ENCODE results near the gene AKAP8.
"Not testable (repeated sequence)": the region's sequence is repeated elsewhere in the genome, so short reads cannot be mapped to it uniquely, and the experiment has no call there.

The AKAP8 gene

GRCh38 chr19:15373644-15374043 lies 5.9 kb downstream of the AKAP8 start:
- DNase-seq (ENCODE audit: low spot score), result no peak

- DNase-seq (ENCODE audit: low spot score), result no peak
Observed at GRCh38 chr19:15372891-15373301, 6.7 kb downstream of the AKAP8 start.

GRCh38 chr19:15372470-15372869 lies 7.1 kb downstream of the AKAP8 start:
- no peak for DNase-seq (ENCODE audit: low spot score)

DNA sequence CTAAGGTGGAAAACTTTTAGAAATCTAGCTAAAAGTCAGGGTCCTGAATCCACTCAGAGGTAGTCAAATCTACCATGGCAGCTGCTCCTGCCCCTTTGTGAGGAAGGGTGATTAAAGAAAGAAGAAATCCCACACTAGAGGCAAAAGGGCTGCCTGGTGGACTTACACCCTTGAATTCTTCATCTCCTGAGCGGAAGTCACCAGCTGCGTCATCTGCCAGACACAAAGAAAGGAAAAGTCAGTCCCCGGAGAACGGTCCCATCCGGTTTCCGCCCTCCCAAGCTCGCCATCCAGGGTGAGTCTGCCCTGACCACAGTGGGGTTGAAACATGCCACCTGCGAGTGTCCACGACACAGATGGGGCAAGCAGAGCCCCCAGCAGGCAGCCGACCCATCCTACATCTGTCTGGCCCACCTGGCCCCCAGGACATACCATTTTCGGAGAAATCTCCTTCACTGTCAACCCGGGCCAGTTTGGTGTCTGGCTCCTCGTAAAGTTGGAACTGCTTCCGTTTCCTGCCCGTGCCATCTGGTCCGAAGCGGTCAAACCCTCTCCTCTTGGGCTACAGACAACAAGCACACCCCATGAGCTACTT lies 7.7 kb downstream of the AKAP8 start:
- DNase-seq (ENCODE audit: low spot score), result no peak

- no peak for DNase-seq (ENCODE audit: low spot score)
Observed at GRCh38 chr19:15371119-15371518, 8.5 kb downstream of the AKAP8 start.

- DNase-seq (ENCODE audit: low spot score), result no peak
Observed at GRCh38 chr19:15369594-15369891, 10.0 kb downstream of the AKAP8 start.

DNA sequence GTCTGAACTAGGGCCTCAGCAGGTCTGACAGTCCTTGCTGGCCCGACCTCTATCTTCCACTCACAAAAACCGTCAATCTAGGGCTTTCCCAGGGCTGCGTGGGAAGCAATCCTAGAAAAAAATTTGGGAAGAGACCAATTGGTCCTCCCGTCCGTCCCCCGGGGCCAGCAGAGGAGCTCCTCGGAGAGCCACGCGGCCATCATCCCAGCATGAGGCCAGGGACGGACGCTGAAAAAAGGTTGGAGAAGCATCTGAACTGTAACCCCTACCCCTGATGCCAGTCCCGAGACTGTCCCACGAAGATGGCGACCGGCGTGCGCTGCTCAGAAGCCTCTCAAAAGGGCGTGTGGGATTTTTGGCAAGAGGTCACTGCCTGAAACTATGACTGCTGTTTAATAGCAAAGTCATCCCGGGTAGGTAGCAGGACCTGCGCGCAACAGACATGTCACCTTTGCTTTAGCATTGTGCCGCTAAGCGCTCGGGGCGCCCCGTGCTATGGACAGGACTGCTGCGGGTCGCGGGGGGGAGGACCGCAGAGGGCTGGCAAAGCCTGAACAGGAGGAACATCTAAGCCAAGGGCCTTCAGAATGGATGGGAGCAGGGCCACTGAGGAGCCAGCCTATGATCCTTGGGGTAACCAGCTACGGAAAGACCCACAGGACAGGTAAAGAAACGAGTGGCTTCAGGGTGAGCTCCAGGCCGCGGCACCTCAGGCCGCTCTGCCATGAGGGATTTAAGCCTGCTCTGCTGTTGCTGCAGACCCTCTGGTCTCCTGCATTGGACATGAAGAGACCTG lies 10.6 kb downstream of the AKAP8 start:
- no peak for DNase-seq (ENCODE audit: low spot score)

GRCh38 chr19:15368051-15368632 lies 11.4 kb downstream of the AKAP8 start:
- DNase-seq (ENCODE audit: low spot score), result no peak

DNA sequence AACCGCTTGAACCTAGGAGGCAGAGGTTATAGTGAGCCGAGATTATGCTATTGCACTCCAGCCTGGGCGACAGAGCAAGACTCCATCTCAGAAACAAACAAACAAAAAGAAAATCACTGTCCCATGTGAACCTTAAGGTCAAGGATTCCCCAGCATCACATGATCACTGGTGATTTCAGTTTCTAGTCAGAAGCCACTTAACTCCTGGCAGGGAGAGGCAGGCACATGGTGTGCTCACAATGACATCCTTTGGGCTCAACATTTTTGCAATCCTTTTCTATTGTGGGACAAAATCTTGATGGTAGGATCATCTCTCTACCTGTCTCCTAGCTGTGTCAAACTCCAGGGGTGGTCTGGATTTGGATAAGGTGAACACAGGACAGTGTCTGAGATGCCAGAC lies 12.1 kb downstream of the AKAP8 start:
- DNase-seq (ENCODE audit: low spot score), result no peak

DNA sequence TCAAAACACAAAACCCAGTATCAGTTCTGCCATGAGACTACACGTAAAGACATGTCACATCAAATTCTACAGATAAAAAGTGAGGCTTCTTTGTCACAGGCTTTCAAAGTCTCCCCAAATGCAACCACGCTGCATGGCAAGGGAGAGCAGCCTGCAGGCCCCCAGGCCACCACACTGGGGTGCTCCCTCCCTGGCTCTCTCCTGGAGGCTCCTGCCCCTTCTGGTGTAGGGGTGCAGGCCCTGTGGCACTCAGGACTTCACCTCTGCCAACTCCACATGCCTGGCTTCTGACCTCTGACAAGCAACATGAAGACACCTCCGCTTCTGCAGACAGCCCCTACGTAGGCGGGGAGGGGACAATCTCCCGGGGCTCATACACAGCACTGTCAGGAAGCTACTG lies 14.3 kb downstream of the AKAP8 start:
- no peak for DNase-seq (ENCODE audit: low spot score)

- not testable (repeated sequence) for DNase-seq (ENCODE audit: low spot score)
Observed at GRCh38 chr19:15363791-15364190, 15.8 kb downstream of the AKAP8 start.

DNA sequence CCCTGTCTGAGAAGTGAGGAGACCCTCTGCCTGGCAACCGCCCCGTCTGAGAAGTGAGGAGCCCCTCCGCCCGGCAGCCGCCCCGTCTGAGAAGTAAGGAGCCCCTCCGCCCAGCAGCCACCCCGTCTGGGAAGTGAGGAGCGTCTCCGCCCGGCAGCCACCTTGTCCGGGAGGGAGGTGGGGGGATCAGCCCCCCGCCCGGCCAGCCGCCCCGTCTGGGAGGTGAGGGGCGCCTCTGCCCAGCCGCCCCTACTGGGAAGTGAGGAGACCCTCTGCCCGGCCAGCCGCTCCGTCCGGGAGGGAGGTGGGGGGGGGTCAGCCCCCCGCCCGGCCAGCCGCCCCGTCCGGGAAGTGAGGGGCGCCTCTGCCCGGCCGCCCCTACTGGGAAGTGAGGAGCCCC lies 16.5 kb downstream of the AKAP8 start:
- DNase-seq (ENCODE audit: low spot score), result not testable (repeated sequence)

- DNase-seq (ENCODE audit: low spot score), result not testable (repeated sequence)
Observed at GRCh38 chr19:15360015-15360414, 19.6 kb downstream of the AKAP8 start.

DNA sequence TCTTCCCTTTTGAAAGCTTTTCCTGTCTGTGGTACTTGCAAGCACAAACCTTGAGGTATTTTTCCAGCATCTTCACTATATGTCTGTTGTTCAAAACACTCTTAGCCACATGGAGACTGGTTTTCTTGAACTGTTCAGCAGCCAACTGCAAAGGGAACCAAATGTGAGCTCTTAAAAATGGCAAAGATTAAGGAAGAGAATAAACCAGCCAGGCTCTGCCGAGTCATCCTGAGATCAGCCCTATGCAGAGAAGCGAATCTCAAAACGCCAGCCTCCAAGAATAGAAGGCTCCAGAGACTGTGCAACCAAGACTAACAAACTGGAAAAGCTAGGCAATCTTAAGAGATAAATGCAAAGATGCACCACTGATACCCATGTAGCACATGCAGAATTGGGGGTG lies 20.7 kb downstream of the AKAP8 start:
- DNase-seq (ENCODE audit: low spot score), result no peak

DNA sequence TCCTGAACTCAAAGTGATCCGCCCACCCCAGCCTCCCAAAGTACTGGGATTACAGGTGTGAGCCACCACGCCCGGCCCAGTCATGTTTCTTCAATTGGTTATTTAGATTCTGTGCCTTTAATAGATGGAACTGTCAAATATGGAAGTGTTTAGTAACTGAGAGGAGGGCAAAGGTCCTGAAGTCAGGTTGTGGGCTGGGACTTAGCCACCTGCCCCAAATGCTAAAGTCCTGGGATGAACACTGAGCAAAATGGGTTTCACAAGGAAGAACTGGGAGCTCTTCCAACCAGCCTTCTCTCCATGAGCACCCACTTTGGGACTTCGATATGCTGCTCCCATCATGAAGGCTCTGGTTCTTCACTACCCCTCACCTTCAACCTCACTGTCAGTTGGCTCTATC lies 21.7 kb downstream of the AKAP8 start:
- DNase-seq (ENCODE audit: low spot score), result no peak

GRCh38 chr19:15354566-15355296 lies 24.9 kb downstream of the AKAP8 start:
- DNase-seq (ENCODE audit: low spot score), result no peak

- no peak for DNase-seq (ENCODE audit: low spot score)
Observed at GRCh38 chr19:15353908-15354307, 25.7 kb downstream of the AKAP8 start.

GRCh38 chr19:15352535-15352934 lies 27.1 kb downstream of the AKAP8 start:
- not testable (repeated sequence) for DNase-seq (ENCODE audit: low spot score)

- not testable (repeated sequence) for DNase-seq (ENCODE audit: low spot score)
Observed at GRCh38 chr19:15341328-15341727, 38.3 kb downstream of the AKAP8 start.

DNA sequence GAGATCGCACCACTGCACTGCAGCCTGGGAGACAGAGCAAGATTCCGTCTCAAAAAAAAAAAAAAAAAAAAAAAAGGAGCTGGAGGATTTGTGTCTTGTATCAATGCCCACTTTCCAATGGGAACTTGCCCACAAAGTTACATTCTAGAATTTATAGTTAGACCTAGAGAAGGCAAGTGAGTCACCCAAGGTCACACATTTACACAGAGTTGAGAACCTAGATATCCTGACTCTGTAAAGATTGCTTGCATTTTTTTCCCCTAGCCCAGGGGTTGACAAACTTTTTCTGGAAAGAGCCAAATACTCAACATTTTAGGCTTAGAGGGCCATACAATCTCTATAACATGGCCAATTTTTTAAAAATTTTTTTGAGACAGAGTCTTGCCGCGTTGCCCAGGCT lies 39.5 kb downstream of the AKAP8 start:
- no peak for DNase-seq (ENCODE audit: low spot score)

DNA sequence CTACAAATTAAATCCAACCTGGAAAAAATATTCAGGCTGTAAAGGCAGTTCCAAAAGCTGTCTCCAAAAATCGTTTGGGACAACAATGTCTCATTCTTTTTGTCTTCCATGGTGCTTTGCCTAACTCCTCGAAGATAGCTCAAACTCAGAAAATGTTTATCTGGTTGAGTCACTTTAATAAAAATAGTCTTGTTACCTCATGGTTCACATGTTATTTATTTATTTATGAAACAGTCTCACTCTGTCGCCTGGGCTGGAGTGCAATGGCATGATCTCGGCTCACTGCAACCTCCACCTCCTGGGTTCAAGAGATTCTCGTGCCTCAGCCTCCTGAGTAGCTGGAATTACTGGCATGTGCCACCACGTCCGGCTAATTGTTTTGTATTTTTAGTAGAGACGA lies 42.4 kb downstream of the AKAP8 start:
- DNase-seq (ENCODE audit: low spot score), result no peak

DNA sequence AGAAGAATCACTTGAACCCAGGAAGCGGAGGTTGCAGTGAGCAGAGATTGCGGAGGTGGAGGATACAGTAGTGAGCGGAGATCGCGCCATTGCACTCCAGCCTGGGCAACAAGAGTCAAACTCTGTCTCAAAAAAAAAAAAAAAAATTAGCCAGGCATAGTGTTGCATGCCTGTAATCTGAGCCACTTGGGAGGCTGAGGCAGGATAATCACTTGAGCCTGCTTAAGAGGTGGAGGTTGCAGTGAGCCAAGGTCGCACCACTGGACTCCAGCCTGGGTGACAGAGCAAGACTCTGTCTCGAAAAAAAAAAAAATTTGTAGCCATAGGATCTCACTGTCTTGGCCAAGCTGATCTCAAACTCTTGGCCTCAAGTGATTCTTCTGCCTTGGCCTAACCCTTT lies 43.6 kb downstream of the AKAP8 start:
- not testable (repeated sequence) for DNase-seq (ENCODE audit: low spot score)
